ENCODE data around the gene ZNF600.
A peak's percentile ranks its signal among the peaks of the same experiment; 100 is the strongest.
"Not testable (repeated sequence)": the region's sequence is repeated elsewhere in the genome, so short reads cannot be mapped to it uniquely, and the experiment has no call there.

Gene ZNF600

GRCh38 chr19:52786464-52787354 lies at the start of gene ZNF600:
Gene ZNF600 (minus strand): TSS chr19:52786791. CDS start chr19:52778888, 7,903 bp downstream.
- DNase-seq (ENCODE audit: low read depth in 2 of 2) = peak; percentile 44 to 50

GRCh38 chr19:52834289-52834688 lies 47.7 kb upstream of the ZNF600 start:
- DNase-seq (ENCODE audit: low read depth in 2 of 2) = not testable (repeated sequence)

GRCh38 chr19:52833541-52833940 lies 47.0 kb upstream of the ZNF600 start:
- not testable (repeated sequence) for DNase-seq (ENCODE audit: low read depth in 2 of 2)

GRCh38 chr19:52829866-52830265 lies 43.3 kb upstream of the ZNF600 start:
- DNase-seq (ENCODE audit: low read depth in 2 of 2) = not testable (repeated sequence)

GRCh38 chr19:52825765-52826164 lies 39.2 kb upstream of the ZNF600 start:
- DNase-seq (ENCODE audit: low read depth in 2 of 2) = no peak

GRCh38 chr19:52823676-52824075 lies 37.1 kb upstream of the ZNF600 start:
- no peak for DNase-seq (ENCODE audit: low read depth in 2 of 2)

- DNase-seq (ENCODE audit: low read depth in 2 of 2) = peak; percentile 12 to 32
These were observed 34.8 kb upstream of the ZNF600 start, which contains the start of gene ZNF28 for GRCh38 chr19:52821204-52821960. Gene ZNF28 (minus strand): TSS chr19:52821633. CDS start chr19:52817958, 3,675 bp downstream.

- not testable (repeated sequence) for DNase-seq (ENCODE audit: low read depth in 2 of 2)
These were observed 34.0 kb upstream of the ZNF600 start for GRCh38 chr19:52820472-52821203.

- no peak for DNase-seq (ENCODE audit: low read depth in 2 of 2)
These were observed 23.2 kb upstream of the ZNF600 start for GRCh38 chr19:52809801-52810200.

- DNase-seq (ENCODE audit: low read depth in 2 of 2) = not testable (repeated sequence)
These were observed 13.5 kb upstream of the ZNF600 start for GRCh38 chr19:52799950-52800640.

- no peak for DNase-seq (ENCODE audit: low read depth in 2 of 2)
These were observed 2.8 kb upstream of the ZNF600 start for GRCh38 chr19:52789440-52789839.

- DNase-seq (ENCODE audit: low read depth in 2 of 2) = no peak
These were observed 520 bp downstream of the ZNF600 start for GRCh38 chr19:52786078-52786463.

- no peak for DNase-seq (ENCODE audit: low read depth in 2 of 2)
These were observed 1.1 kb downstream of the ZNF600 start for GRCh38 chr19:52785506-52785905.

GRCh38 chr19:52782864-52783263 lies 3.7 kb downstream of the ZNF600 start:
- DNase-seq (ENCODE audit: low read depth in 2 of 2) = not testable (repeated sequence)

GRCh38 chr19:52778811-52779210 lies 7.8 kb downstream of the ZNF600 start:
- no peak for DNase-seq (ENCODE audit: low read depth in 2 of 2)

- not testable (repeated sequence) for DNase-seq (ENCODE audit: low read depth in 2 of 2)
These were observed 30.1 kb downstream of the ZNF600 start for GRCh38 chr19:52756447-52756846.

- DNase-seq (ENCODE audit: low read depth in 2 of 2) = no peak
These were observed 36.8 kb downstream of the ZNF600 start for GRCh38 chr19:52749780-52750179.

- DNase-seq (ENCODE audit: low read depth in 2 of 2) = no peak
These were observed 38.1 kb downstream of the ZNF600 start for GRCh38 chr19:52748336-52748950.

GRCh38 chr19:52745919-52746318 lies 40.7 kb downstream of the ZNF600 start:
- DNase-seq (ENCODE audit: low read depth in 2 of 2) = not testable (repeated sequence)

- DNase-seq (ENCODE audit: low read depth in 2 of 2) = no peak
These were observed 43.5 kb downstream of the ZNF600 start for GRCh38 chr19:52743091-52743490.

GRCh38 chr19:52742516-52742915 lies 44.1 kb downstream of the ZNF600 start:
- DNase-seq (ENCODE audit: low read depth in 2 of 2) = no peak

Data from stimulated activated CD4-positive, alpha-beta T cell treated with anti-CD3 and anti-CD28 coated beads, Interleukin-1b, Interleukin-23, amount 100 ng/mL, for 1 hour (primary cell).